Stomach (tissue), 9 donors: ENCODE measurements around the gene MAP2K4. TPM values are rescaled to one million over a fixed set of nuclear protein-coding genes. Genes with fewer than 3 reads are reported as not detected.

ENCODE experiments used
- DNase-seq, 2 donors: peaks; one replicate each; pipeline versions ENCODE4 v3.0.0 to v3.0.0-alpha.2; 2013 to 2019
- H3K27ac ChIP-seq, 5 donors: fragments of 200-600 bp in 4 of 5; sonication (generic) in 4 of 5; one replicate each; pipeline ENCODE4 v1.5.1; 2013 to 2019; ENCODE audit warnings: mild to moderate bottlenecking in 1 of 5, moderate library complexity in 1 of 5
- H3K27me3 ChIP-seq, 3 donors: fragments of 200-600 bp; sonication (generic); one replicate each; pipeline ENCODE4 v1.5.1; 2017 to 2019; ENCODE audit warnings: mixed run types in 1 of 3
- H3K36me3 ChIP-seq, 4 donors: fragments of 200-600 bp; sonication (generic); 1 replicate in 3 of 4; 2 replicates in 1 of 4; pipeline ENCODE4 v1.5.1; 2016 to 2019
- H3K4me1 ChIP-seq, 4 donors: fragments of 200-600 bp; sonication (generic); one replicate each; pipeline ENCODE4 v1.5.1; 2016 to 2019
- H3K4me3 ChIP-seq, 4 donors: fragments of 200-600 bp; sonication (generic) in 3 of 4; one replicate each; pipeline ENCODE4 v1.5.1; 2016 to 2019; ENCODE audit warnings: mild to moderate bottlenecking in 1 of 4
- H3K9me3 ChIP-seq, 4 donors: fragments of 200-600 bp; sonication (generic); one replicate each; pipeline ENCODE4 v1.5.1; 2016 to 2019
- EP300 ChIP-seq: sonication (generic); formaldehyde crosslinking; IDR thresholded peaks from one replicate; pipeline ENCODE4 v1.6.1; 2017; ENCODE audit warnings: antibody characterized with exemption
- POLR2A ChIP-seq, 4 donors: fragments of 450-650 bp; IDR thresholded peaks; one replicate each; pipeline ENCODE4 v1.6.1; 2016; ENCODE audit warnings: antibody characterized with exemption in 4 of 4, control low read depth in 2 of 4, mild to moderate bottlenecking in 1 of 4, moderate library complexity in 1 of 4
- POLR2AphosphoS5 ChIP-seq, 3 donors: sonication (generic); formaldehyde crosslinking; IDR thresholded peaks; one replicate each; pipeline ENCODE4 v1.6.1; 2016; ENCODE audit warnings: antibody characterized with exemption in 3 of 3
- WGBS, 5 donors: extraction: QIAGEN DNeasy Blood & Tissue Kit in 3 of 5; methylation state at CpG; one replicate each; pipeline versions ENCODE4 v1.1.5 to v1.1.7; 2013 to 2018; 5-methylcytosine and 5-hydroxymethylcytosine counted together
- intact Hi-C: fragments of 100-400 bp; cut with DNase I; formaldehyde crosslinking; loops from one replicate; pipeline ENCODE4 v1.15.1; 2023; ENCODE audit warnings: low total_unique reads
- polyA plus RNA-seq, 3 donors: library from polyadenylated mRNA; stranded (reverse); fragments of 200-250 nt; gene quantifications; one replicate each; pipeline ENCODE4 v1.2.3, GENCODE V29; 2013
- total RNA-seq, 5 donors: library from RNA; depleted of rRNA; stranded (reverse); fragments of >200 nt; gene quantifications; one replicate each; pipeline versions ENCODE4 v1.1.0 to v1.2.3, GENCODE V29; 2014 to 2016
- TF ChIP-seq, protein P1 (sequence below), 7 experiments: fragments of 450-650 bp in 4 of 7; fragments of 200-600 bp in 3 of 7; sonication (generic) in 3 of 7; IDR thresholded peaks; one replicate each; pipeline ENCODE4 v1.5.1; 2016 to 2019; ENCODE audit warnings: antibody characterized with exemption in 7 of 7, control low read depth in 2 of 7, mild to moderate bottlenecking in 1 of 7
- donor health status: healthy with polysubstance abuse.
- donor health status: Bipolar disorder and iron deficiency.
- donor health status: healthy.

Gene MAP2K4
- total and polyA plus RNA-seq, 8 donors, result 1.4 to 174 (median 21.9) TPM

DNA sequence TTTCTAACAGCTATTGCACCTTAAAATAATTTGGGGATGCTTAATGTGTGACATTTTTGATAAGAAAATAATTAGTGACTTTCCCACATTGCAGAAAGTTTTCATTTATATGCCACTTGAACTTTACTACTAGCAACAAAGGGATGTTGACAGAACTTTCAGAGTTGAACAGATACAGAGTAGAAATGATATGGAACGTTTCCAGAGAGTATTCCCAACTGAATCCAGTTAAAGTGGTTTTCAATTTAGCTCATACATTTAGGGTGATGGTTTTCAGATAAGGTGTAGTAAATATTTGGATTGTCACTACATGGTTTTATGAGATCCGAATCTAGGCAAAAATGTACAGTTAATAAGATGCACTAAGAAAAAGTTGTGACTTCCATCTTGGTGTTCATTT, 17.3 kb downstream of the MAP2K4 start:
- Histone ChIP-seq H3K9me3 (no peaks in the 10 kb centered on the region), H3K36me3 (peaks cover 0 to 8% (median 0%) of the 10 kb centered on the region in 4 donors), H3K4me3 (no peak overlapping the region), H3K27me3 (no peaks in the 10 kb centered on the region), H3K4me1 (peaks cover 0 to 50% (median 27%) of the 10 kb centered on the region in 4 donors), H3K27ac (no peak overlapping the region)
- intact Hi-C loops, result no loop called here
- TF ChIP-seq POLR2A (IDR thresholded peaks at IDR 0.05) (no peak), EP300 (no peak)
- TF ChIP-seq, protein P1, sequence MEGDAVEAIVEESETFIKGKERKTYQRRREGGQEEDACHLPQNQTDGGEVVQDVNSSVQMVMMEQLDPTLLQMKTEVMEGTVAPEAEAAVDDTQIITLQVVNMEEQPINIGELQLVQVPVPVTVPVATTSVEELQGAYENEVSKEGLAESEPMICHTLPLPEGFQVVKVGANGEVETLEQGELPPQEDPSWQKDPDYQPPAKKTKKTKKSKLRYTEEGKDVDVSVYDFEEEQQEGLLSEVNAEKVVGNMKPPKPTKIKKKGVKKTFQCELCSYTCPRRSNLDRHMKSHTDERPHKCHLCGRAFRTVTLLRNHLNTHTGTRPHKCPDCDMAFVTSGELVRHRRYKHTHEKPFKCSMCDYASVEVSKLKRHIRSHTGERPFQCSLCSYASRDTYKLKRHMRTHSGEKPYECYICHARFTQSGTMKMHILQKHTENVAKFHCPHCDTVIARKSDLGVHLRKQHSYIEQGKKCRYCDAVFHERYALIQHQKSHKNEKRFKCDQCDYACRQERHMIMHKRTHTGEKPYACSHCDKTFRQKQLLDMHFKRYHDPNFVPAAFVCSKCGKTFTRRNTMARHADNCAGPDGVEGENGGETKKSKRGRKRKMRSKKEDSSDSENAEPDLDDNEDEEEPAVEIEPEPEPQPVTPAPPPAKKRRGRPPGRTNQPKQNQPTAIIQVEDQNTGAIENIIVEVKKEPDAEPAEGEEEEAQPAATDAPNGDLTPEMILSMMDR (IDR thresholded peaks at IDR 0.05), result no peak
- 23 to 42% (median 32%) methylated on average over 2 of the region's 2 CpGs for WGBS, 5 donors
- no peak for DNase-seq

DNA sequence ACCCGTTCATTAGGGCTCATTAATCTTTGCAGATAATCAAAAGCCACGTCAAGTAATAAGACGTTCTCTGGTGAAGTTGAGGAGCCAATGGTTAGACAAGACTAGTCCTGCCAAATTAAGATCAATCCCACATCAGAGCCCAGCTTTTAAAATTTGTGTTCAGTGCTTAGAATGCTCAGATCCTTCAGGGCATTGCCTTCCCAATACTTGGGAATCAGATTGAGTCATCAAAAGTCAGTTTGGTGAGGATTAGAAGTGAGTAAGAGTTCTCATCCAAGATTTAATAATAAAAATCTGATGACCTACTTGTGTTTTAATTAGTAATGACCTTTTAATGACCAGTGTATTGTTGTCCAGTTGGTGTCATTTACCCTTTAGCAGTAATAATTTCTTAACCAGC, 19.8 kb downstream of the MAP2K4 start:
- WGBS, 5 donors, result 53 to 68% (median 59%) methylated on average over 3 of the region's 3 CpGs
- no peak for DNase-seq
- Histone ChIP-seq H3K36me3 (no peaks in the 10 kb centered on the region), H3K4me3 (no peak overlapping the region), H3K9me3 (no peaks in the 10 kb centered on the region), H3K27me3 (no peaks in the 10 kb centered on the region), H3K4me1 (peaks cover 0 to 51% (median 31%) of the 10 kb centered on the region in 4 donors), H3K27ac (no peak overlapping the region)
- TF ChIP-seq POLR2AphosphoS5 (IDR thresholded peaks at IDR 0.05), result no peak
- TF ChIP-seq, protein P1 (IDR thresholded peaks at IDR 0.05), result no peak
- TF ChIP-seq EP300, result no peak
- no peak for TF ChIP-seq POLR2A (IDR thresholded peaks at IDR 0.05)
- intact Hi-C loops, result no loop called here

DNA sequence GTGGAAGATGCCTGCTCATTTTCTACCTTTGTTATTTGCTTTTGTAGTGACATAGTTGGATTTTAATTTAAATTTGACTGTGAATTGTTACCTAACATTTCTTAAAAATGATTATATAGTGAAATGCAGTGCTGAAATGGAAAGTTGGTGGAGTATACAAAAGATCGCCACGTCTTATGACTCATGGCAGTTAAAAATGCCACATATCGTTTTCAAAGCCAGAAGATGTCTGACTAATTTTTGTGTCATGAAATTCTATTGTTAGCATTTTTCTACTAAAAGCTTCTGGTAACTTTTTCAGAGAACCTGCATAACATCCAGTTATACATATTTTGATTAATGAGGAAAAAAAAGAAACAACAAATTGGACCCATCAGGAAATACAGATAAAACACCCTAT, 20.6 kb downstream of the MAP2K4 start:
- Histone ChIP-seq H3K9me3 (no peaks in the 10 kb centered on the region), H3K36me3 (no peaks in the 10 kb centered on the region), H3K27ac (no peak overlapping the region), H3K4me1 (peaks cover 0 to 52% (median 29%) of the 10 kb centered on the region in 4 donors), H3K4me3 (no peak overlapping the region), H3K27me3 (no peaks in the 10 kb centered on the region)
- DNase-seq, result no peak
- 50 to 79% (median 65%) methylated on average over 3 of the region's 3 CpGs for WGBS, 5 donors
- TF ChIP-seq, protein P1 (IDR thresholded peaks at IDR 0.05), result no peak
- TF ChIP-seq POLR2A (IDR thresholded peaks at IDR 0.05), result no peak
- no peak for TF ChIP-seq POLR2AphosphoS5 (IDR thresholded peaks at IDR 0.05)
- TF ChIP-seq EP300, result no peak
- intact Hi-C loops, result no loop called here

DNA sequence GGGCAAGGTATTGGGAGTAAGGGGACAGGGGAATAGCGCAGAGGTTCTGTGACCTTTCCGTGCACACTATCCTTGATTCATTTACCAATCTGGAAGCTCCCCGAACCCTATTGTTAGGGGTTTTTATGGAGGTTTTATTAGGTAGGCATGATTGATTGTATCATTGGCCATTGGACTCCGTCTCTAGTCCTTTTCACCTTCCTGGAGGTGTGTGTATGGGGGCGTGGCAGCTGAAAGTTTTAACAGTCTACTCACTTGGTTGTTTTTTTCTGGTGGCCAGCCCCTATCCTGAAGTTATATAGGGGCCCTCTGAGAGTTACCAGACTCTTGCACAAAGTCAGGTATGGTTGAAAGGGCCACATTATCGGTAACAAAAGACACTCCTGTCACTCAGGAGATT, 23.0 kb downstream of the MAP2K4 start:
- no peaks in the 10 kb centered on the region for H3K9me3 ChIP-seq
- intact Hi-C loops, result no loop called here

More for the DNA sequence above, 23.0 kb downstream of the MAP2K4 start:
- no peak for DNase-seq
- TF ChIP-seq, protein P1 (IDR thresholded peaks at IDR 0.05), result no peak
- TF ChIP-seq EP300 (no peak), POLR2AphosphoS5 (IDR thresholded peaks at IDR 0.05) (no peak), POLR2A (IDR thresholded peaks at IDR 0.05) (no peak)
- Histone ChIP-seq H3K27me3 (no peaks in the 10 kb centered on the region), H3K4me1 (peaks cover 5 to 54% (median 26%) of the 10 kb centered on the region in 4 donors), H3K36me3 (no peaks in the 10 kb centered on the region), H3K27ac (no peak overlapping the region), H3K4me3 (no peak overlapping the region)
- WGBS, 5 donors, result 86 to 97% (median 95%) methylated on average over 6 of the region's 6 CpGs
